ENCODE data around the gene MAML3.

DNA sequence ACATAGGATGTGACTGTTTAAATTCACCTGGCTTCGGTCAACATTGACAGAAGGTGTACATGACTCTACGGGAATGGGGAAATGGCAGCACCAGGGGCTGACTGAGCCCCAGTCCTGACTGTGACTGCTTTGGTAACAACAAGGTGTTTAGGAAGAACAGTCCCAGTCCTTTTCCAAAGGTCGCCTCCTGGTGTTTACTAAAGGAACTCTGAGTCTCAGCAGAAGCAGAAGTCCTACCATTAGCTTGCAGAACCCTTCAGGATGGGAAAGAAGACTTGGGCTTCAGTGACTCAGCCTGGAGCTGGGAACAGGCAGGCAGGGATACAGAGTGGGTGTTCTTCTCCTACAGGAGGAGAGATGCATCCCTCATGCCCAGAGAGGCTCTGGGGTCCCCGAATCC lies 385.1 kb downstream of the MAML3 start:
- TF ChIP-seq CTCF (IDR thresholded peaks at IDR 0.05; ENCODE audit: insufficient read depth, low read depth, low read length) (no peak), EZH2 (IDR thresholded peaks at IDR 0.05; ENCODE audit: insufficient read depth, low read length) (no peak)

Data from astrocyte (in vitro differentiated cells and primary cell).